22Rv1 (cell line): ENCODE data around the gene C11orf91.

Experiments used
- ZFX ChIP-seq: fragments of 450-650 bp; IDR thresholded peaks from 2 replicates; pipeline ENCODE4 v1.6.1; 2017; ENCODE audit warnings: antibody characterized with exemption, borderline replicate concordance
- TF ChIP-seq, protein P1 (sequence below): fragments of 450-650 bp; IDR thresholded peaks from 2 replicates; pipeline ENCODE4 v1.5.1; 2017; ENCODE audit warnings: mild to moderate bottlenecking

DNA sequence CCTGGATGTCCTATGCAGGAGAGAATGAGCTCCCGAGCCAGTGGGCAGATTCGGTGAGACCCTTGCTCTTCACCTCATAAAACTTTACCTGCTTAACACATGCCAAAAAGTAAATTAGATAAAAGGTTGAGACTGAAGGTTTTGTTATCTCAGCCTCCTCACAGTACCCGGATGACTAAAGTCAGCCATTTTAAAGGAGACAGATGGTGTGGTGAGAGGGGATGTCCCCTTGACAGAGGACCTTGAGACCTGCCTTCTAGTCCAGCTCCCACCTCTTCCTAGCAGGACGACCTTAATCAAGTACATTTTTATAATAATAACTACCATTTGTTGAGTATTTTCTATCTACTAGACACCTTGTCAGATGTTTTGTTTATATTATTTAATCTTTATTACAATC, 39.7 kb downstream of the C11orf91 start:
- no peak for TF ChIP-seq ZFX
- TF ChIP-seq, protein P1, sequence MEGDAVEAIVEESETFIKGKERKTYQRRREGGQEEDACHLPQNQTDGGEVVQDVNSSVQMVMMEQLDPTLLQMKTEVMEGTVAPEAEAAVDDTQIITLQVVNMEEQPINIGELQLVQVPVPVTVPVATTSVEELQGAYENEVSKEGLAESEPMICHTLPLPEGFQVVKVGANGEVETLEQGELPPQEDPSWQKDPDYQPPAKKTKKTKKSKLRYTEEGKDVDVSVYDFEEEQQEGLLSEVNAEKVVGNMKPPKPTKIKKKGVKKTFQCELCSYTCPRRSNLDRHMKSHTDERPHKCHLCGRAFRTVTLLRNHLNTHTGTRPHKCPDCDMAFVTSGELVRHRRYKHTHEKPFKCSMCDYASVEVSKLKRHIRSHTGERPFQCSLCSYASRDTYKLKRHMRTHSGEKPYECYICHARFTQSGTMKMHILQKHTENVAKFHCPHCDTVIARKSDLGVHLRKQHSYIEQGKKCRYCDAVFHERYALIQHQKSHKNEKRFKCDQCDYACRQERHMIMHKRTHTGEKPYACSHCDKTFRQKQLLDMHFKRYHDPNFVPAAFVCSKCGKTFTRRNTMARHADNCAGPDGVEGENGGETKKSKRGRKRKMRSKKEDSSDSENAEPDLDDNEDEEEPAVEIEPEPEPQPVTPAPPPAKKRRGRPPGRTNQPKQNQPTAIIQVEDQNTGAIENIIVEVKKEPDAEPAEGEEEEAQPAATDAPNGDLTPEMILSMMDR = no peak
